Naive B cell (primary cell): ENCODE data around the gene GRID2. TPM values are rescaled to one million over a fixed set of nuclear protein-coding genes. Genes with fewer than 3 reads are reported as not detected.

ENCODE experiments used
- ATAC-seq, 2 donors: fragments of 150-1000 bp; cut with Tn5 transposase; 2 replicates each; pipeline ENCODE4 v1.10.0; 2021; ENCODE audit warnings: low read depth in 2 of 2, mild to moderate bottlenecking in 2 of 2, moderate library complexity in 2 of 2
- DNase-seq: peaks from one replicate; pipeline ENCODE4 v3.0.0; 2022
- H3K27ac Mint-ChIP-seq, 6 donors: one replicate each; pipeline ENCODE4 v1.8.0; 2020 to 2022; ENCODE audit warnings: mild to moderate bottlenecking in 6 of 6, mixed read lengths in 6 of 6, moderate library complexity in 5 of 6, inconsistent platforms in 2 of 6
- H3K27me3 Mint-ChIP-seq, 3 donors: one replicate each; pipeline ENCODE4 v1.8.0; 2021 to 2022; ENCODE audit warnings: mixed read lengths in 3 of 3, mild to moderate bottlenecking in 1 of 3
- H3K36me3 Mint-ChIP-seq, 2 donors: one replicate each; pipeline ENCODE4 v1.8.0; 2020 to 2022; ENCODE audit warnings: mixed read lengths in 2 of 2, inconsistent platforms in 1 of 2, mild to moderate bottlenecking in 1 of 2
- H3K4me1 Mint-ChIP-seq, 3 donors: one replicate each; pipeline ENCODE4 v1.8.0; 2020 to 2022; ENCODE audit warnings: mixed read lengths in 3 of 3, inconsistent platforms in 1 of 3, mild to moderate bottlenecking in 1 of 3, moderate library complexity in 1 of 3
- H3K4me3 Mint-ChIP-seq, 8 donors: one replicate each; pipeline ENCODE4 v1.8.0; 2020 to 2022; ENCODE audit warnings: mild to moderate bottlenecking in 8 of 8, mixed read lengths in 8 of 8, moderate library complexity in 8 of 8, inconsistent platforms in 2 of 8
- H3K9me3 Mint-ChIP-seq, 7 donors: one replicate each; pipeline ENCODE4 v1.8.0; 2020 to 2022; ENCODE audit warnings: mixed read lengths in 7 of 7, mild to moderate bottlenecking in 5 of 7, inconsistent platforms in 2 of 7, moderate library complexity in 1 of 7
- polyA plus RNA-seq, 6 donors: library from polyadenylated mRNA; unstranded; fragments of 300-500 nt; fragmentation: Illumina TruSeq; gene quantifications; one replicate each; pipeline ENCODE4 v1.2.3, GENCODE V29; 2021; ENCODE audit warnings: low read depth in 6 of 6

The GRID2 gene
- polyA plus RNA-seq, 6 donors from 2014 or later: not detected

DNA sequence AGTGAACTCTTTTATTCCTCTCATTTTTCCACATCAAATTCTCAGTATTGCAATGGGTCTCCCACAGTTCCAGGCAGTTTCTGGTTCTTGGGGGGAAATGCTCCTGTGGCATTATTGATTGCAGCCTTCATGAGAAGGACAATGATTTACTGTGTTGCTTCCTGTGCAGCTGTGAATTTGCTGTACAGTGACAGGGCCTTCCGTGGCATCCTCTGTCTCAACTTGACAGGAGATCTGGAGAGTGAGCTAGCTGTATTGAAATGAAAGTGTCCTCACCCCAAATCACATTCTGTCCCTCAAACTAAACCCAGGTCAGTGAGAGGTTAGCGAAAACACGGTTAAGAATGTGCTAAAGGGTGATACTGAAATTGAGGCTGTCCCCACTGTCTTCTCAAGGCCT lies 1447.6 kb downstream of the GRID2 start:
- Mint-ChIP-seq H3K27ac (no peak overlapping the region), H3K4me1 (peaks cover 0 to 12% (median 10%) of the 10 kb centered on the region in 3 donors), H3K9me3 (peaks cover 0 to 3% (median 0%) of the 10 kb centered on the region in 7 donors), H3K27me3 (no peaks in the 10 kb centered on the region), H3K36me3 (no peaks in the 10 kb centered on the region), H3K4me3 (peak overlapping the region in 1 of 8 donors; percentile 36)
- no peak for DNase-seq
- ATAC-seq: no peak

DNA sequence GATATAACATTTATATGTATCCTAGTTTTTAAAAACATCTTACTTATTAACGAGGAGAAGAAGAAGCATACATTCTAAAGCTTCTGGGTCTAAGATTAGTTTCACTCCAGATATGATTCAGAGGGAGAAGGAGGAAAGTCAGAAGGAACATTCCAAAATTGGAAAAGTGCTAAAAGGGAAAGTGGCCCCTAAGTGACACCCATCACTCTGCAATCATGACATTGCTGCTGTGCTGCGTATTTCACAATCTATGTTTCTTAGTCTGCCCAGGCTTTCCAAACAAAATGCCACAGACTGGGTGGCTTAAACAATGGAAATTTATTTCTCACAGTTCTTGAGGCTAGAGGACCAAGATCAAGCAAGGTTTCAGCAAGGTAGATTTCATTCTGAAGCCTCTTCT lies 1452.3 kb downstream of the GRID2 start:
- Mint-ChIP-seq H3K27ac (no peak overlapping the region), H3K9me3 (peaks cover 0 to 3% (median 0%) of the 10 kb centered on the region in 7 donors), H3K36me3 (no peaks in the 10 kb centered on the region), H3K4me3 (no peak overlapping the region), H3K4me1 (no peaks in the 10 kb centered on the region), H3K27me3 (no peaks in the 10 kb centered on the region)
- DNase-seq (no peak), ATAC-seq (no peak)

DNA sequence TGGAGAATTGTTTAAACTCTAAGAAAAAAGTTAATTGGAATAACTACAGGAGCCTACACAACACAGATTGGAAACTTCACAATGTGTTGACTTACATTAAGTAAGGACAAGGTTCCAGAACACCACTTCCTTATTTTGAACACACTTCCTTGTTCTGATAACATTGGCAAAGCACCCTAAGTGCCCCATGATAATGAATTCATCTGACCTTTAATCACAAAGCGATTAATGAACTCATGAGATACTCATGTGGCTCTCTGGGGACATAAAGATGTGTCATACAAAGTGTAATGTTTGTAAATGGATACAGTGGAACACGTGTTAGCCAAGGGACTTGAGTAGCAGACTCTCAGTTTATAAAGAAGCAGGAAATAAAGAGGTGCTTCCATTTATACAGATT lies 1455.7 kb downstream of the GRID2 start:
- Mint-ChIP-seq H3K4me1 (no peaks in the 10 kb centered on the region), H3K27me3 (peaks cover 0 to 5% (median 1%) of the 10 kb centered on the region in 3 donors), H3K36me3 (no peaks in the 10 kb centered on the region), H3K27ac (no peak overlapping the region), H3K4me3 (no peak overlapping the region), H3K9me3 (no peaks in the 10 kb centered on the region)
- ATAC-seq (peak in 1 of 2 donors; percentile 14), DNase-seq (no peak)

DNA sequence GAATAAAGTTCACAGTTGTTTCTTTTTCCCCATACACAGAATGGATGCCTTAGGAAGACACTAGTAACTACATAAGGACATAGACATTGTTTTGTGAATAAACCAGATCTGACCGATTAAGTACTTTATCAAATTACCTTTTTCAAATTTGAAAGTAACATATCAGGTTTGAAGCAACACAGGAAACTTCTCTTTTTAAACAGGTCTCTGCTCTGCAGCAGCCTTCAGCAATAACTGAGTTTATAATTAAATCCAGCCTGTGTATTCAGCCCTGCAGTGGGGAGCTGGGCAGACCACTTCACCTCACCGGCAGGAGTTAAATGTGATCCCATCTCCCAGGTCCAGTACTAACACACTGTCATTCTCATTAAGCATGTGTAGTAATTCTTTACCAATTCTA lies 1456.5 kb downstream of the GRID2 start:
- Mint-ChIP-seq H3K4me3 (no peak overlapping the region), H3K36me3 (no peaks in the 10 kb centered on the region), H3K27ac (no peak overlapping the region), H3K4me1 (no peaks in the 10 kb centered on the region), H3K27me3 (peaks cover 0 to 6% (median 5%) of the 10 kb centered on the region in 3 donors), H3K9me3 (no peaks in the 10 kb centered on the region)
- DNase-seq (no peak), ATAC-seq (no peak)

GRCh38 chr4:93761286-93761685 lies 1457.5 kb downstream of the GRID2 start:
- no peak overlapping the region for H3K4me3 Mint-ChIP-seq
- no peaks in the 10 kb centered on the region for H3K36me3 Mint-ChIP-seq
- H3K27me3 Mint-ChIP-seq: peaks cover 0 to 10% (median 6%) of the 10 kb centered on the region in 3 donors
- H3K4me1 Mint-ChIP-seq: no peaks in the 10 kb centered on the region
- H3K9me3 Mint-ChIP-seq: no peaks in the 10 kb centered on the region
- no peak overlapping the region for H3K27ac Mint-ChIP-seq
- ATAC-seq: no peak
- DNase-seq: no peak

DNA sequence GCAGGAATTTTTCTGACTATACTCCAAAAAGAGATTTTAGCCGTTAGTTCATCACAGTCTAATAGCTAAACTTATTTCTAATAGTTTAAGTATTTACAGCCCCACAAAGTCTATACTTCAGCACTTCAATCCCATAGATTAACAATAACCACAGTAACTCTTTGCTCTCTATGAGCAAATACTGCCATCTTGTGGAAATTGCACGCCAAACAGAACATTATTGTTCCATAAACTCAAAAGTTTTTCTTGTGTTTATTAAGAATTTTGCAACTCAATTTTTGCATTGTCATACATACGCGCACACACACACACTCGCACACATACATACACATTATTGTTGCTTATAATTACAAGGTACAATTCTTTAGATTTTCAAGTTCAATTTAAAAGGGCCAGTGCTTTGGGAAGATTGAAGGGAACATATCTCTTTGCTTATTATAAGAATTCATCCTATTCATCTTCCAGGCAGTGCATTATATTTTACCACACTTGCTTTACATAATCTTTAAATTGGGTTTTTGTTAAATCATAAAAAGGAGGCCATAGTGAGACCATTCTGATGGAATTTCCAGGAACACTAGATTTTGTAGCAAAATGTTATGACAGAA lies 1461.0 kb downstream of the GRID2 start:
- DNase-seq: no peak

GRCh38 chr4:93767917-93768316 lies 1464.2 kb downstream of the GRID2 start:
- DNase-seq (no peak), ATAC-seq (no peak)
- Mint-ChIP-seq H3K4me1 (no peaks in the 10 kb centered on the region), H3K9me3 (no peaks in the 10 kb centered on the region), H3K27me3 (peaks cover 0 to 10% (median 6%) of the 10 kb centered on the region in 3 donors), H3K27ac (peak overlapping the region in 1 of 6 donors; percentile 29), H3K4me3 (no peak overlapping the region), H3K36me3 (no peaks in the 10 kb centered on the region)

More for the DNA sequence above, 1461.0 kb downstream of the GRID2 start:
- Mint-ChIP-seq H3K27me3 (peaks cover 0 to 10% (median 6%) of the 10 kb centered on the region in 3 donors), H3K9me3 (no peaks in the 10 kb centered on the region), H3K4me1 (no peaks in the 10 kb centered on the region), H3K4me3 (no peak overlapping the region), H3K36me3 (no peaks in the 10 kb centered on the region), H3K27ac (no peak overlapping the region)
- no peak for ATAC-seq

- Mint-ChIP-seq H3K4me3 (no peak overlapping the region), H3K9me3 (no peaks in the 10 kb centered on the region), H3K27me3 (peaks cover 0 to 5% (median 0%) of the 10 kb centered on the region in 3 donors), H3K36me3 (no peaks in the 10 kb centered on the region), H3K27ac (no peak overlapping the region), H3K4me1 (no peaks in the 10 kb centered on the region)
- DNase-seq (no peak), ATAC-seq (no peak)
Measured at GRCh38 chr4:93770201-93770600, 1466.4 kb downstream of the GRID2 start.

- ATAC-seq (no peak), DNase-seq (no peak)
- Mint-ChIP-seq H3K9me3 (peaks cover 0 to 1% (median 0%) of the 10 kb centered on the region in 7 donors), H3K4me3 (no peak overlapping the region), H3K27me3 (peaks cover 0 to 1% (median 0%) of the 10 kb centered on the region in 3 donors), H3K36me3 (no peaks in the 10 kb centered on the region), H3K27ac (no peak overlapping the region), H3K4me1 (no peaks in the 10 kb centered on the region)
Measured at GRCh38 chr4:93771640-93772411, 1468.1 kb downstream of the GRID2 start.

DNA sequence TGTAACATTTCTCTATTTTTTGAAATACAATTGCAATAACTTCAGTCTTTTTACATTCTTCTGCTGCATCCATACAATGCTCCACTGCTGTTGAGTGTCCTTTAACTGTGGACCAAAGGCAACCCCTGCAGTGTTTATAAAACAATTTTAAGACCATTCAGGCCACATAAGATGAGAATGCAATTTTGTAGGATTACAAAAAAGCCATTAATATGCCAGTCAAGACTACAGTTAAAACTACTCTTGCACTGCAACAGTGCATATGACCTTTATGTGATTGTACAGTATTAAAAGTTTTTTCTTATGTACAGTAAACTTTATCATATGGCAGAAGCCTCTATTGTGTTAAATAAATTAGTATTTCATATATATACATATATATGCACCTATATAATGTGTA lies 1469.1 kb downstream of the GRID2 start:
- H3K27ac Mint-ChIP-seq: no peak overlapping the region
- ATAC-seq: no peak
- no peak for DNase-seq
- H3K36me3 Mint-ChIP-seq: no peaks in the 10 kb centered on the region
- H3K4me1 Mint-ChIP-seq: no peaks in the 10 kb centered on the region
- peaks cover 0 to 5% (median 0%) of the 10 kb centered on the region in 3 donors for H3K27me3 Mint-ChIP-seq
- H3K9me3 Mint-ChIP-seq: peaks cover 0 to 3% (median 0%) of the 10 kb centered on the region in 7 donors
- no peak overlapping the region for H3K4me3 Mint-ChIP-seq

GRCh38 chr4:93775551-93775950 lies 1471.8 kb downstream of the GRID2 start:
- ATAC-seq: no peak
- Mint-ChIP-seq H3K27ac (no peak overlapping the region), H3K9me3 (peaks cover 0 to 3% (median 0%) of the 10 kb centered on the region in 7 donors), H3K36me3 (no peaks in the 10 kb centered on the region), H3K4me1 (no peaks in the 10 kb centered on the region), H3K27me3 (peaks cover 0 to 7% (median 5%) of the 10 kb centered on the region in 3 donors), H3K4me3 (no peak overlapping the region)
- DNase-seq: no peak

- DNase-seq (no peak), ATAC-seq (no peak)
- Mint-ChIP-seq H3K27ac (no peak overlapping the region), H3K36me3 (no peaks in the 10 kb centered on the region), H3K4me1 (no peaks in the 10 kb centered on the region), H3K9me3 (peaks cover 0 to 4% (median 0%) of the 10 kb centered on the region in 7 donors), H3K27me3 (peaks cover 0 to 7% (median 5%) of the 10 kb centered on the region in 3 donors), H3K4me3 (no peak overlapping the region)
Measured at GRCh38 chr4:93776386-93777080, 1472.8 kb downstream of the GRID2 start.

- Mint-ChIP-seq H3K27me3 (peaks cover 0 to 7% (median 5%) of the 10 kb centered on the region in 3 donors), H3K36me3 (no peaks in the 10 kb centered on the region), H3K9me3 (peaks cover 0 to 4% (median 0%) of the 10 kb centered on the region in 7 donors), H3K4me1 (no peaks in the 10 kb centered on the region), H3K4me3 (no peak overlapping the region), H3K27ac (no peak overlapping the region)
- ATAC-seq (no peak), DNase-seq (no peak)
Measured at GRCh38 chr4:93777081-93777460, 1473.3 kb downstream of the GRID2 start.
